Hepatocyte (in vitro differentiated cells): Measurements from ENCODE around the gene MX2.

ENCODE experiments used
- EZH2phosphoT487 ChIP-seq: fragments of 200-600 bp; sonication (generic); IDR thresholded peaks from one replicate; pipeline ENCODE4 v1.6.1; 2018; ENCODE audit warnings: antibody characterized with exemption, mild to moderate bottlenecking, low read depth, moderate library complexity; ENCODE audit not compliant: unreplicated experiment, severe bottlenecking
- TF ChIP-seq, protein P1 (sequence below): fragments of 200-600 bp; sonication (generic); IDR thresholded peaks from 2 replicates; pipeline ENCODE4 v1.5.1; 2016; ENCODE audit warnings: antibody characterized with exemption, mild to moderate bottlenecking; ENCODE audit not compliant: poor library complexity

DNA sequence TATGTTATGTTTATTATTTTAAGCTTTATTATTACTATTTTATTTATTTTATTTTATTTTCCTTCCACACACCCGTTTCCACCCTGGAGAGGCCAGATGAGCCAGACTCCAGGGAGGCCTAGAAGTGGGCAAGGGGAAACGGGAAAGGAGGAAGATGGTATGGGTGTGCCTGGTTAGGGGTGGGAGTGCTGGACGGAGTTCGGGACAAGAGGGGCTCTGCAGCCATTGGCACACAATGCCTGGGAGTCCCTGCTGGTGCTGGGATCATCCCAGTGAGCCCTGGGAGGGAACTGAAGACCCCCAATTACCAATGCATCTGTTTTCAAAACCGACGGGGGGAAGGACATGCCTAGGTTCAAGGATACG lies 63.7 kb downstream of the MX2 start:
- TF ChIP-seq, protein P1, sequence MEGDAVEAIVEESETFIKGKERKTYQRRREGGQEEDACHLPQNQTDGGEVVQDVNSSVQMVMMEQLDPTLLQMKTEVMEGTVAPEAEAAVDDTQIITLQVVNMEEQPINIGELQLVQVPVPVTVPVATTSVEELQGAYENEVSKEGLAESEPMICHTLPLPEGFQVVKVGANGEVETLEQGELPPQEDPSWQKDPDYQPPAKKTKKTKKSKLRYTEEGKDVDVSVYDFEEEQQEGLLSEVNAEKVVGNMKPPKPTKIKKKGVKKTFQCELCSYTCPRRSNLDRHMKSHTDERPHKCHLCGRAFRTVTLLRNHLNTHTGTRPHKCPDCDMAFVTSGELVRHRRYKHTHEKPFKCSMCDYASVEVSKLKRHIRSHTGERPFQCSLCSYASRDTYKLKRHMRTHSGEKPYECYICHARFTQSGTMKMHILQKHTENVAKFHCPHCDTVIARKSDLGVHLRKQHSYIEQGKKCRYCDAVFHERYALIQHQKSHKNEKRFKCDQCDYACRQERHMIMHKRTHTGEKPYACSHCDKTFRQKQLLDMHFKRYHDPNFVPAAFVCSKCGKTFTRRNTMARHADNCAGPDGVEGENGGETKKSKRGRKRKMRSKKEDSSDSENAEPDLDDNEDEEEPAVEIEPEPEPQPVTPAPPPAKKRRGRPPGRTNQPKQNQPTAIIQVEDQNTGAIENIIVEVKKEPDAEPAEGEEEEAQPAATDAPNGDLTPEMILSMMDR, result no peak
- no peak for TF ChIP-seq EZH2phosphoT487
